Left kidney (tissue), 8 donors: ENCODE results near the gene ANXA4. TPM values are rescaled to one million over a fixed set of nuclear protein-coding genes. Genes with fewer than 3 reads are reported as not detected.

ENCODE experiments used
- DNase-seq: peaks from one replicate; pipeline ENCODE4 v3.0.0-alpha.2; 2013
- long read RNA-seq, 8 donors: transcript quantifications; one replicate each; lab custom pipeline, GENCODE V29; 2026
- polyA plus RNA-seq: library from polyadenylated mRNA; unstranded; fragments of 120-200 nt; gene quantifications from one replicate; pipeline ENCODE4 v1.2.1, GENCODE V29; 2013; ENCODE audit not compliant: insufficient read length

Gene ANXA4
- polyA plus RNA-seq, result 201 TPM
- long read RNA-seq, donor 1, full-length matches to known transcripts, result 37 of 153 reads
- long read RNA-seq, donor 1, partial matches to known transcripts, result 88 of 153 reads
- long read RNA-seq, donor 1, other reads (novel, unspliced or antisense), result 28 of 153 reads
- long read RNA-seq, donor 2, full-length matches to known transcripts, result 59 of 87 reads
- long read RNA-seq, donor 2, partial matches to known transcripts, result 28 of 87 reads
- long read RNA-seq, donor 2, other reads (novel, unspliced or antisense), result 0 of 87 reads
- long read RNA-seq, donor 3, full-length matches to known transcripts, result 41 of 125 reads
- long read RNA-seq, donor 3, partial matches to known transcripts, result 75 of 125 reads
- long read RNA-seq, donor 3, other reads (novel, unspliced or antisense), result 9 of 125 reads
- long read RNA-seq, donor 4, full-length matches to known transcripts, result 3 of 34 reads
- long read RNA-seq, donor 4, partial matches to known transcripts, result 24 of 34 reads
- long read RNA-seq, donor 4, other reads (novel, unspliced or antisense), result 7 of 34 reads
- long read RNA-seq, donor 5, full-length matches to known transcripts, result 109 of 391 reads
- long read RNA-seq, donor 5, partial matches to known transcripts, result 185 of 391 reads
- long read RNA-seq, donor 5, other reads (novel, unspliced or antisense), result 97 of 391 reads
- long read RNA-seq, donor 6, full-length matches to known transcripts, result 51 of 168 reads
- long read RNA-seq, donor 6, partial matches to known transcripts, result 90 of 168 reads
- long read RNA-seq, donor 6, other reads (novel, unspliced or antisense), result 27 of 168 reads
- long read RNA-seq, donor 7, full-length matches to known transcripts, result 71 of 173 reads
- long read RNA-seq, donor 7, partial matches to known transcripts, result 68 of 173 reads
- long read RNA-seq, donor 7, other reads (novel, unspliced or antisense), result 34 of 173 reads
- long read RNA-seq, donor 8, full-length matches to known transcripts, result 27 of 52 reads
- long read RNA-seq, donor 8, partial matches to known transcripts, result 25 of 52 reads
- long read RNA-seq, donor 8, other reads (novel, unspliced or antisense), result 0 of 52 reads

GRCh38 chr2:69741575-69742321 is at the start of gene ANXA4:
Gene ANXA4 (plus strand): TSS chr2:69742134. CDS start chr2:69781566, 39,432 bp downstream.
- DNase-seq, result peak; percentile 65

- DNase-seq, result no peak
Measured at GRCh38 chr2:69692424-69692823, 49.5 kb upstream of the ANXA4 start.

- DNase-seq, result no peak
Measured at GRCh38 chr2:69693059-69693774, 48.7 kb upstream of the ANXA4 start.

- DNase-seq, result no peak
Measured at GRCh38 chr2:69693775-69694450, 48.0 kb upstream of the ANXA4 start.

GRCh38 chr2:69694894-69695849 is 46.8 kb upstream of the ANXA4 start:
- DNase-seq, result no peak

- DNase-seq, result no peak
Measured at GRCh38 chr2:69695850-69696216, 46.1 kb upstream of the ANXA4 start.

- DNase-seq, result no peak
Measured at GRCh38 chr2:69700381-69700780, 41.6 kb upstream of the ANXA4 start.

GRCh38 chr2:69701100-69701945 is 40.6 kb upstream of the ANXA4 start:
- no peak for DNase-seq

- DNase-seq, result no peak
Measured at GRCh38 chr2:69703189-69703588, 38.7 kb upstream of the ANXA4 start.

GRCh38 chr2:69704446-69704845 is 37.5 kb upstream of the ANXA4 start:
- DNase-seq, result no peak

- no peak for DNase-seq
Measured at GRCh38 chr2:69709290-69709689, 32.6 kb upstream of the ANXA4 start.

GRCh38 chr2:69711971-69712370 is 30.0 kb upstream of the ANXA4 start:
- DNase-seq, result no peak

- no peak for DNase-seq
Measured at GRCh38 chr2:69714024-69714423, 27.9 kb upstream of the ANXA4 start.

- DNase-seq, result peak; percentile 77
Measured at GRCh38 chr2:69714539-69715220, 27.3 kb upstream of the ANXA4 start.

- DNase-seq, result no peak
Measured at GRCh38 chr2:69715964-69716363, 26.0 kb upstream of the ANXA4 start.

GRCh38 chr2:69716555-69717120 is 25.3 kb upstream of the ANXA4 start:
- DNase-seq, result no peak

- no peak for DNase-seq
Measured at GRCh38 chr2:69717186-69717585, 24.7 kb upstream of the ANXA4 start.
